HTERT RPE-1 (cell line): ENCODE results near the gene ATP9A.
"Not testable (repeated sequence)": the region's sequence is repeated elsewhere in the genome, so short reads cannot be mapped to it uniquely, and the experiment has no call there.

Source experiments
- in situ Hi-C: fragments of 300-500 bp; cut with MboI; formaldehyde crosslinking; loops from 4 replicates; pipeline ENCODE4 v1.14.3; 2020; ENCODE audit warnings: low sequenced_read_pairs

The ATP9A gene

DNA sequence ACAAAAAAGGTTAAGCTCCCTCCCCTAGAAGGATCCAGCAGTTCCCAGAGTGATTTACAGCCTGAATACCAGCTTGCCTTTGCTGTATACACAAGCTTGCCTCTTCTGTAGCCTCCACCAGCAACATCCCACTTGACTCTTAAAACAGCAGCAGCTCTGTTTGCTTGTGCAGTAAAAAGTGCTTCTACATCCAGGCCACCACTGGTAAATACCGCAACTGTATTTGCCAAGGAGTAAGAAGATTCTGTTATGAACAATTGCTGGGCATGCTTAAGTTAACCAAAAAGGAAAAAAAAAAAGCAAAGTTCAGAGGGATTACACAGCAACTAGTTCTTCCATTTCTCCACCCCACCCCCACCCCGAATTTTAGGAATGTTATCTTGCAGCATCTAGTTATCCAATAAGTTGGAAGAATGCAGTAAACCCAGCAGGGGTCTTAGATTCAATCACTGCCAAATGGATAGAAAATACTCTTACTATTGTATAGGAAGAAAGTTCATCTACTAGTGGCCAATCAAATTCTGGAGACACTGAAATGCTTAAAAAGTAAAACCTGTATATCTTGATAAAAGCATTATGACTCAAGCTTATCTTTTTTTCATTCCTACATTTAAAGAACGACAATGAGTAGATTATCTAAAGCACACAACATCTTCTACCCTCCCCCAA lies 29.3 kb upstream of the ATP9A start:
- in situ Hi-C loops: no loop called here

DNA sequence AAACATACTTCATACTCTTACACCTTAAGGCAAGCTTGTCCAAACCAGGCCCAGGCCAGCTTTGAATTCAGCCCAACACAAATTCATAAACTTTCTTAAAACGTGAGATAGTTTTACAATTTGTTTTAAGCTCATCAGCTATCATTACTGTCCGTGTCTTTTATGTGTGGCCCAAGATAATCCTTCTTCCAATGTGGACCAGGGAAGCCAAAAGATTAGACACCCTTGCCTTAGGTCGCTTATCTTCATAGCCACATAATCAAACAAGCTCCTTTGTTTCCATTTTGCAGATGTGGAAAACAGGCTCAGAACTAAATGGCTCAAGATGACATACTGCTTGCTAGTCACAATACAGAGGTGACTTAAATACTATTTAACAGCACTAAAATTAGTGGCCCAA lies 28.1 kb upstream of the ATP9A start:
- in situ Hi-C loops: no loop called here

DNA sequence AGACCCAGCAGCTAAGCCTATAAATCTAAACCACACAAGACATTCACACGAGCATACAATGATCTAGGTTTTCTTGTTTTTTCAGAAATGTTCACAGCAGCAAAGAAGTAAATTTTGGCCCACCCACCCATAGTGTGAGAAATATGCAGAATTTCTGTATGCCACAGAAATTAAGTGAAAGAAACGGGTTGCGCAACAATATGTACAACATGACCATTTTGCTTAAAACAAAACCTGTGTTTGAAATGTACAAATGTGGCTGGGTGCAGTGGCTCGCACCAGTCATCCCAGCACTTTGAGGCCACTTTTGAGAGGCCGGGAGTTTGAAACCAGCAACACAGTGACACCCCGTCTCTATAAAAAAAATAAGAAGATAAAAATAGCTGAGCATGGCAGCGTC lies 24.8 kb upstream of the ATP9A start:
- in situ Hi-C loops: no loop called here

DNA sequence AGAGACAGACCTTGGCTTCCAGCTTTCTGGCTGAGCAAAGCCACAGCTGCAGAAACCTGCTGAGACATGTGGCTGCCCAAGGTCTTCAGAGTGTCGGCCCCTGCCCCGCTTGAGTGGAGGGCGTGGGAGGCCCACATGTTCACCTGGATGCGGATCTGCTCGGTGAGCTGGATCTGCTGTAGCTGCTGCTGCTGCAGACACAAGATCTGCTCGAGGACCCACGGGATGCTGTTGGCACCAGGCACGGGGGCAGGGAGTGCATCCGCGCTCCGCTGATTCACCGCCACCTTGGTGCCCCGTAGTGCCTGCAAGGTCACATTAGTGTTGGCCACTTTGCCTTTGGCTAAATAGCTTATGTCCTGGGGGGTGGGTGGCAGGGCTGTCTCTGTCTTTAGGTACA lies 23.4 kb upstream of the ATP9A start:
- in situ Hi-C loops: no loop called here

DNA sequence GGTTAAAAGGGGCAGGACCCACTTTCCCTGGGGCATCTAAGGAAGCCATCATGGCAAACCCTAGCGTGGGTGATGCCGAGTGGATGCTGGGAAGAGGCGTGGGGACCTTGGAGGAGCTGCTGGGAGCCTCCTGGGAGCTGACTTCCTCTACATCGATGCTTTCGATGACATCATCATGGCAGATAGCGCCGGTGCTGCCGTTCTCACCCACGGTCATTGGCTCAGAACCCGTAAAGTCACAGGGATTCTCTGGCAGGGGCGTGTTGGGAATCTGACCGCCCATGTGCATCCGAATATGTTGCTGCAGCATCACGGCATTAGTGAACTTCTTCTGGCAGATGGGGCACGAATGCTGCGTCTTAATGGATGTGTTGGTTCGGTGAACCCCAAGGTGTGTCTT lies 22.1 kb upstream of the ATP9A start:
- in situ Hi-C loops: no loop called here

DNA sequence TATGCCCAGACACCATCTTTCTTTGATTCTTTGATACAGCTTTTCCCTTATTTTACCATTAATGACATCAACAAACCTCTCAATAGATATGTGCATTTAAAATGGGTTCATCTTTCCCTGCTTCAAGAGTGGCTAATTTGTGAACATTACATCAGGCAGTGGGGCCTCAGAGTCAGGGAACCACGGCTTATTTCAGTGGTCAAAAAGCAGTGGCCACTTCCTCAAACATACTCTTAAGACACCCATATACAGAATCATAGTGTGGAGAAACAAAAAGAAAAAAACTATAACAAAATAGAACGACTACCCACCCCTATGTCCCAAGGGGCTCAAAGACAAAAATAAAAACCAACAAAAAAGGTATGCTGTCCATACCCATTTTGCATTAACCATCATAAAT lies 21.2 kb upstream of the ATP9A start:
- in situ Hi-C loops: no loop called here

DNA sequence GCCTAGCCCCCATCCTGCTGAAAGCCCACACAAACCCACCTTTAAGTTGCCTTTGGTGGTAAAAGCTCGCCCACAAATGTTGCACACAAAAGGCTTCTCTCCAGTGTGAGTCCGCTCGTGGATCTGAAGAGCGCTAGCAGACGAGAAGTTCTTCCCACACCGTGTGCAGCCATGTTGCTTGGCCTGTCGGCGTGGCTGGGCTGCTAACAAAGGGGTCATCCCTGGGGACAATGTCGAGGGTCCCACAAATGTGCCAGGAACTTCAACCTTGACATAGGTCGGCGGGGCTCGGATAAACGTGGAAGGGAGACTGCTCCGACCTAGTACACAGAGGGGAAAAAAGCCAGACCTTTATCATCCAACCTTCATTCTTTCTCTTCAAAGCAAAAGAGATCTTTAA lies 20.6 kb upstream of the ATP9A start:
- in situ Hi-C loops: no loop called here

DNA sequence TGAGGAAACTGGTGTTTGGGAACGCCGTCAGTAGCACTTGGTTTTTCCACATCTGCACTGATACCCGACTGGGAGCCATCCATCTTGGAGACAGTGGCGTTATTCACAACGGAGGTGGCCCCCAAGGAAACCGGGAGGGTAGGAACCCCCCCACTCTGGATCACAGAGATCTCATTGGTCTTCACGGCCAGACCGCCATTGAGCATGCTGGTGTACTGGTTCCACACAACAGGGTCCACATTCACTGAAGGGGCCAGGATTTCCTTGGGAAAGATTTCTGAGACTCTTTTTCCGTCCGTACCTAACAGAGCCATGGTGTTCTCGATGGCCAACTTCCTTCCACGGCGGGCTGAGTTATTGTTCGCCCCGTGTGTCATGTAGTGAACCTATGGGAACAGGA lies 16.1 kb upstream of the ATP9A start:
- in situ Hi-C loops: no loop called here

DNA sequence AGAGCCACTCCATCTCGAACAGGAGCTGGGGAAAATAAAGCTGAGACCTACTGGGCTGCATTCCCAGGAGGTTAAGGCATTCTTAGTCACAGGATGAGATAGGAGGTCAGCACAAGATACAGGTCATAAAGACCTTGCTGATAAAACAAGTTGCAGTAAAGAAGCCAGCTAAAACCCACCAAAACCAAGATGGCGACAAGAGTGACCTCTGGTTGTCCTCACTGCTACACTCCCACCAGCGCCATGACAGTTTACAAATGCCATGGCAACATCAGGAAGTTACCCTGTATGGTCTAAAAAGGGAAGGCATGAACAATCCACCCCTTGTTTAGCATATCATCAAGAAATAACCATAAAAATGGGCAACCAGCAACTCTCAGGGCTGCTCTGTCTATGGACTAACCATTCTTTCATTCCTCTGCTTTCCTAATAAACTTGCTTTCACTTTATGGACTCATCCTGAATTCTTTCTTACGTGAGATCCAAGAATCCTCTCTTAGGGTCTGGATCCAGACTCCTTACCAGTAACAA lies 10.1 kb upstream of the ATP9A start:
- in situ Hi-C loops: not testable (repeated sequence)

DNA sequence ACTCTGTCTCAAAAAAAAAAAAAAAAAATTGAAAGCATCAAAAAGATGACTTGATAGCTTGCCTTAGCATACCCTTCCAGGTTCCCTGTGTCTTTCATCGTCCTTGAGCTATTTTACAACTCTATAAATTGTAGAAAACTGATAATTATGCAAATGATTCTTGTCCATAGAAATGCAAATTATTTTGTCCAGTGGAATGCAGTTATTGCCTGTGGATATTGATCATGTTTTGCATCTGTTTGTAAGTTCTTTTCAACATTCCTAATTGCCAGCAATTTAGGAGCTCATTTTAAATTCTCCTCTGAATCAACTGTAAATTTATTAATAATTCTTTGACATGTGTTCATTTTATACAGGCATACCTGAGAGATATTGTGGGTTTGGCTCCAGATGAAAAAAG lies 7.1 kb upstream of the ATP9A start:
- in situ Hi-C loops: no loop called here

DNA sequence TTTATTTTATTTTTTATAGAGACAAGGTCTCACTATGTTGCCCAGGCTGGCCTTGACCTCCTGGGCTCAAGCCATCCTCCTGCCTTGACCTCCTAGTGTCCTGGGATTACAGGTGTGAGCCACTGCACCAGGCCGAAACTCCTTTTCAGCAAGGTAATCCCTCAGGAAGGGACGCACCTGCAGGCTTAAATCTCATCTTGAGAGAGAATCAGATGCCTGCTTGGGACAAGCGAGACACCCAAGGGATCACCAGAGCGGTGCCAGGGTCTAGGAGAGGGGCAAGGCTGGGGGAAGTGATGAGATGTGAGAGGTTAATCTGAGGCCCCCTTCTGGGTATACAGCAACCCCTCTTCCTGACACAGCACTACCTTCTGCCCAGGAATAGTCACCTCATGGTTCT lies 4.0 kb upstream of the ATP9A start:
- in situ Hi-C loops: no loop called here

DNA sequence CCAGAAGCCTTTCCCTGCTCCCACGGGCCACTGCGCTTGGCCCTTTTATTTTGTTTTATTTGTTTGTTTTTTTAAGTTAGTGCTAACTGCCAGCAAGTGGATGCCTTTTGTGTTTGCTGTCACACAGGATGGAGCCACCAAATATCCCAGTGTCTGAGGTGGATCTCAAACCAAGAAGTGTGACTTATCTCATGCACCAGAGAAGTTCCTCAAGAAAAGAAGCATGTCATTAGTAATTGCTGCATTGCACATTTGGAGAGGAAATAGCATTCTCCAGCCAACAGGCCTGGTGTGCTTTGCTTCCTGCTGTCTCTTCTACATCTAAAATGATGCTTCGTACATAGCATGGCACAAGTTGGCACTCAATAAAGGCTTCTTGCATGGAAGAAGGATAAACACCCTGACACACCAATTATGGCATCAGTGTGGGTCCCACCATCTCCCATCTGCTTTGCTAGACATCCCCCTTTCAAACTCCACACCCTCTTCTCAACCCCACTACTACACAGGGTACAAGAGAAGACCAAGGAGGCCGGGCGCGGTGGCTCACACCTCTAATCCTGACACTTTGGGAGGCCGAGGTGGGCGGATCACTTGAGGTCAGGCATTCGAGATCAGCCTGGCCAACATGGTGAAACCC lies 1.9 kb upstream of the ATP9A start:
- in situ Hi-C loops: no loop called here

DNA sequence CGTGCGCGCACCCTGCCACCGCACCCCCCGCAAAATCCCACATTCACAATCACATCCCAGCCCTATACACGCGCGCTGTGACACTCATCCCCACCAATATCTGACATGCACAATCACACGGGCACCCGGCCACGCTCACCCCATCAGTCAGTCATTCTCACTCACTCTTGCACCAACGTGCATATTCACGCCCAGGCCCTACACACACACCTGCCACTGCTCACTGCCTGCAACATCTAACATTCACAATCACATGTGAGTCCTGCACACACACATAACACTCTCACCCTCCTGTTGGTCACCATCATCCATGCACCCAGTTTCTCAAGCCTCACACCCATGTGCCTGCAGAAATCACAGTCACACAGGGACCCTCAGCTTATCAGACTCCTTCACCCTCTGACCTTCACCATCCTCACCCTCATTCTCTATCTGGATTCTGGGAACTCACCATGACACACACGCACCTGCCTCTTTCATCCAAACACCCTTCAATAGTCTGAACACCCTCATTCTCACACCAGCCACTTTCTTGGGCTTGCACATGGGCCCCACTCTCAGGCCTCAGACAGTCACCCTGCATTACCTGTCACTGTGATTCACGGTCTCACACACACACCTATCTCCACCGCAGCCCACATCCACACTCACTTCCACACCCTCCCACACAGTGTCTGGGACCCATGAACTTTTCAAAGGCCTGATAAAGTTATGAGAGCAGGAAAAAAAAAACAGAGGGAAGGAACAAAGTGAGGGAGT lies 748 bp upstream of the ATP9A start:
- in situ Hi-C loops: no loop called here

DNA sequence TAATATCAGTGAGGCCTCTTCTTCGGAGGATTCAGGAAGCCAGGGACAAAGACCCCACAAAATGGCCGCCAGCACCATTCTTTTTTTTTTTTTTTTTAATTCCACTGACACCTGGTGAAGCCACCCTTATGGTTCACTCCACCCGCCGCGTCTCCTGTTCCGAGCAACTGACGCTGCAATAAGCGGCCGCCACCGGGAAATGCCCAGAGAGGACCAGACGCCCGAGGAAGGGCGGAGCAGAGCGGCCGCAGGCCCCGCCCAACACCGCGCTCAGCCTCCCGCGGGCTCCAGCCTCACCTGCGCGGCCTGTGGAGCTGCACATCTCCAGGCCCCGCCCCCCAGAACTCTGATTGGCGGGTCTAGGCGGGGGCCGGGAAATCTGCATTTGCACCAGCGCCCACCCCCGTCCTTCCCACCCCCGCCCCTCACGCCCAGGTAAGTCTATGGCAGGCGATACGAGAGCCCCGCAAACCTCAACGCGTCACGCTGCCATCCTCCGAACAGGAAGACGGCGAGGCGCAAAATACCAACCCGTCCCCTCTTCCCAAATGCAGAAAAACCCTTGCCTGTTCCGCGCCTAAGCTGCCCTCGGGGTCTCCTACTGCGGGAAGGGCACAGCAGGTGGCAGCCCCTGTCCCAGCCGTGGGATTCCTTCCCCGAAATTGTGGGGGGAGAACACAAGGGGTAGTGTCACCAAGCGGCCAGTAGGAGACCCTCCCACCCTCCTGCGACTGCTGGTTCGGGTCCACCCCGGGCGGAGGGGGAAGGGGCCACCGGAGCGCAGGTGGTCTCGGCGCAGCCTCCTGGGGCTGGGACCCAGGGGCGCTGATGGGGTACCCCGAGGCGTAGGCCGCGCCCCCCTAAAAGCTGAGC lies 960 bp downstream of the ATP9A start:
- in situ Hi-C loops: no loop called here

DNA sequence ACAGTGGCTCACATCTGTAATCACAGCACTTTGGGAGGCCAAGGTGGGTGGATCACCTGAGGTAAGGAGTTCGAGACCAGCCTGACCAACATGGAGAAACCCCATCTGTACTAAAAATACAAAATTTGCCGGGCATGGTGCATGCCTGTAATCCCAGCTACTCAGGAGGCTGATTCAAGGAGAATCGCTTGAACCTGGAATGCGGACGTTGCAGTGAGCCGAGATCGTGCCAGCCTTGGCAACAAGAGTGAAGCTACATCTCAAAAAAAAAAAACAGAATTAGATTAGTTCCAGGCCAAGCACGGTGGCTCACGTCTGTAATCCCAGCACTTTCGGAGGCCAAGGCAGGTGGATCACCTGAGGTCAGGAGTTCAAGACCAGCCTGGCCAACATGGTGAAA lies 2.8 kb downstream of the ATP9A start:
- in situ Hi-C loops: not testable (repeated sequence)

DNA sequence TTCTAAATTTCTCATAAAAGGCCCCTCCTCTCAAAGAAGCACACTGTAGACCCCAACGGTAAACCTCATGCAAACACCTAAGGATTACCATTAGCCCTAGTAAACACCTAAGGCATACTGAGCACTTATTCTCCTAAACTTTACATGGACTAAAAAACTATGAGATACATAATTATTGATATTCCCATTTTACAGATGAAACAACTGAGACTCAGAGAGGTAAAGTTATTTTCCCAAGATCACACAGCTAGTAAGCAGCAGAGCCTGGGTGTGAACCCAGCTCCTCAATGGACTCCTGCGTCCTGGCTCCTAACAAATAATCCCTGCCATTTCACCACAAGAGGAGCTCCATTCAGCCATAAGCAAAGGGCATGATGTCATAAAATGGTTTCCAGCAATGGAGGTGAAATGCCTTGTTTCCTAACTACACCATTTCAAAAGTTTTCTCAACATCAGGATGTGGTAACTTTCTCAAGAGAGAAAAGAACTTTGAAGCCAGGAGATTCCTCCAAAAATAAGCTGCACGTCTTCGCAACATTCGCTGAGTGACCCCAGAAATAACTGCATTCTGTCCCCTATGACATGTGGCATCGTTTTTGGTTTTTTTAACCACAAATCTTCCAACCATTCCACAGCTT lies 4.1 kb downstream of the ATP9A start:
- in situ Hi-C loops: no loop called here

DNA sequence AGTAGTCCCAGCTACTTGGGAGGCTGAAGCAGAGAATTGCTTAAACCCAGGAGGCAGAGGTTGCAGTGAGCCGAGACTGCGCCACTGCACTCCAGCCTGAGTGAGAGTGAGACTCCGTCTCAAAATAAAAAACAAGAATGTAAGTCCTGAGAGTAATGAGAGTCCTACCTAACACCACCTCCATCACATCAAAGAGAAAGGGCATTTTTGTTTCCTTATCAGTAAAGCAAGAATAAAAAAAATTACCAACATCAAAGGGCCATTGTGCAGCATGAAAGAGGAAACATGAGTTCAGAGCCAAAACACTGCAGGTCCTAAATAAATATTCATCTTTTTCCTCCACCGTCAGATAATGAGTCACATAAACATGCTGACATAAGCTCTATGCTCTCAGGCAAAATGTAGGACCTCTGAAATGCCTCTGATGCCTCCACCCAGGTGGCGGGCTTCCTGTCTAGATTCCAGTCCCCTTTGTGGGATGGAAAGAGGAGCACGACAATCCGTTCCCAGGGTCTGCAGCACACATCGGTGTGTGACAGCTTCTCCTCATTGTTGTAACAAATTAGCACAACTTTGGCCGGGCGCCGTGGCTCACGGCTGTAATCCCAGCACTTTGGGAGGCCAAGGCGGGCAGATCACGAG lies 7.2 kb downstream of the ATP9A start:
- in situ Hi-C loops: no loop called here

DNA sequence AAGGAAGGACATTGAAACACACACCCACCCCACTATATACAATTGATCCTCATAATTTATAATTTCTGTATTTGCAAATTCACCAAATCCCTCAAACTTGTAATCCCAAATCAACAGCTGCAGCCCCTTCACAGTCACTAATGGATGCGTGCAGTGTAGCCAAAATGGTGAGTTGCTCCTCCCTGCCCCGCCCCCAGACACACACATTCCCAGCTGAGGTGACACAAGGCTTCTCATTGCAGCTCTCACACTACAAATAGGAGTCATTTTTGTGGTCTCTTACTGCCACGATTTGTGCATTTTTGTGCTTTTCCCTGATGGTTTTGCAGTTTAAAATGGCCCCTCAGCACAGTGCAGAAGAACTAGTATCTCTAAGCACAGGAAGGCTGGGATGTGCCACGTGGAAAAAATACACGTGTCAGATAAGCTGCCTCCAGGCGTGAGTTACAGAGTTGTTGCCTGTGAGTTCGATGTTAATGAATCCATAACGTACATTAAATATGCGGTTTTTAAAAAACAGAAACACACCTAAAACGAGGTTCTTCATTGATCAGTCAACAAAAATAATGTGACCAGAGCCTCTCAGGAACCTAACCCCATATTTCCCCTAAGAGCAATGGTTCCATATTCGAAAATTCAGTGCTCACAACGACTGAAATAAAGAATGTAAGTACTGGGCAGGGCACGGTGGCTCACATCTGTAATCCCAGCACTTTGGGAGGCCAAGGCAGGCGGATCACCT lies 8.2 kb downstream of the ATP9A start:
- in situ Hi-C loops: no loop called here

DNA sequence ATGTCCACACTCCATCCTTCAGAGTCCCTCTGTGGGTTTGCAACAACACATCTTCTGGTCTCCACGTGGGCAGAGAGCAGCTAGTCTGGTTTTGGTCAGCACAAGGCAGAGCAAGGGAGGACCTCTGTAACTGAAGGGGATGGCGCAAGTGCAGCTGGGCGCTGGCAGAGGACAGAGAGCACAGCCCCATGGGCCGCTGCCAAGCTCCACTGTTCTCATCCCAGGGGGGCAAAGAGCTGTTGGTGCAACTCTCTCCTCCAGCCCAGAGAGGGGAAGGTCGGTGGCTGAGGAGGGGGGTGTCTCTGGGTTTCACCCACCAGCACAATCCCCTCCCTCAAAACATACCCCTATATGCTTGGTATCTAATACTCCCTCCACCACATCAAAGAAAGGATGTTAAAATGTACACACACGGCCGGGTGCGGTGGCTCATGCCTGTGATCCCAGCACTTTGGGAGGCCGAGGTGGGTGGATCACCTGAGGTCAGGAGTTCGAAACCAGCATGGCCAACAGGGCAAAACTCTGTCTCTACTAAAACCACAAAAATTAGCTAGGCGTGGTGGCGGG lies 9.1 kb downstream of the ATP9A start:
- in situ Hi-C loops: no loop called here
